ENCODE results near the gene PTGFRN.

GRCh38 chr1:117033772-117034171 is 124.1 kb downstream of the PTGFRN start:
- TF ChIP-seq, protein P1, sequence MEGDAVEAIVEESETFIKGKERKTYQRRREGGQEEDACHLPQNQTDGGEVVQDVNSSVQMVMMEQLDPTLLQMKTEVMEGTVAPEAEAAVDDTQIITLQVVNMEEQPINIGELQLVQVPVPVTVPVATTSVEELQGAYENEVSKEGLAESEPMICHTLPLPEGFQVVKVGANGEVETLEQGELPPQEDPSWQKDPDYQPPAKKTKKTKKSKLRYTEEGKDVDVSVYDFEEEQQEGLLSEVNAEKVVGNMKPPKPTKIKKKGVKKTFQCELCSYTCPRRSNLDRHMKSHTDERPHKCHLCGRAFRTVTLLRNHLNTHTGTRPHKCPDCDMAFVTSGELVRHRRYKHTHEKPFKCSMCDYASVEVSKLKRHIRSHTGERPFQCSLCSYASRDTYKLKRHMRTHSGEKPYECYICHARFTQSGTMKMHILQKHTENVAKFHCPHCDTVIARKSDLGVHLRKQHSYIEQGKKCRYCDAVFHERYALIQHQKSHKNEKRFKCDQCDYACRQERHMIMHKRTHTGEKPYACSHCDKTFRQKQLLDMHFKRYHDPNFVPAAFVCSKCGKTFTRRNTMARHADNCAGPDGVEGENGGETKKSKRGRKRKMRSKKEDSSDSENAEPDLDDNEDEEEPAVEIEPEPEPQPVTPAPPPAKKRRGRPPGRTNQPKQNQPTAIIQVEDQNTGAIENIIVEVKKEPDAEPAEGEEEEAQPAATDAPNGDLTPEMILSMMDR (IDR thresholded peaks at IDR 0.05): no peak
- TF ChIP-seq POLR2A (IDR thresholded peaks at IDR 0.05): no peak
